PC-3 (cell line): ENCODE measurements around the gene HNRNPH2. TPM values are rescaled to one million over a fixed set of nuclear protein-coding genes. Genes with fewer than 3 reads are reported as not detected.

Source experiments
- ATAC-seq: fragments of 200-7000 bp; cut with Tn5 transposase; 2 replicates; pipeline ENCODE4 v1.9.1; 2020; ENCODE audit warnings: mild to moderate bottlenecking, moderate library complexity
- BruUV-seq: library from RNA; stranded (reverse); fragments of 400-500 nt; replicated peaks from 2 replicates; lab custom pipeline; 2021; lab: Mats Ljungman, UMichigan
- CTCF ChIA-PET: fragments of 300-600 bp; sonication (Branson Sonifier 250); formaldehyde crosslinking; loops from one replicate; lab custom pipeline; 2022; ENCODE audit warnings: antibody characterized with exemption; lab: Charles Lee
- POLR2A ChIA-PET: fragments of 300-600 bp; sonication (Branson Sonifier 250); formaldehyde crosslinking; loops from one replicate; lab custom pipeline; 2022; ENCODE audit warnings: antibody characterized with exemption; ENCODE audit not compliant: unreplicated experiment; lab: Charles Lee
- DNase-seq: peaks from one replicate; pipeline ENCODE4 v3.0.0-alpha.2; 2015
- H2AFZ ChIP-seq: fragments of 300-600 bp; sonication (generic); 2 replicates; pipeline ENCODE4 v1.6.0; 2016; ENCODE audit warnings: antibody characterized with exemption, low read length
- H3F3A ChIP-seq: fragments of 300-600 bp; sonication (generic); one replicate; pipeline ENCODE4 v1.6.0; 2017; ENCODE audit warnings: antibody characterized with exemption, low read length, control low read depth, mild to moderate bottlenecking; ENCODE audit not compliant: unreplicated experiment
- H3K27ac ChIP-seq: fragments of 300-600 bp; sonication (generic); 2 replicates; pipeline ENCODE4 v1.5.1; 2016; ENCODE audit warnings: mild to moderate bottlenecking, low read length
- H3K27me3 ChIP-seq: fragments of 300-600 bp; sonication (generic); 2 replicates; pipeline ENCODE4 v1.6.1; 2016; ENCODE audit warnings: low read length, mixed read lengths
- H3K36me3 ChIP-seq: fragments of 300-600 bp; sonication (generic); 2 replicates; pipeline ENCODE4 v1.6.1; 2016; ENCODE audit warnings: low read depth, mixed run types, low read length, mixed read lengths
- H3K4me1 ChIP-seq: fragments of 300-600 bp; sonication (generic); 2 replicates; pipeline ENCODE4 v1.5.1; 2016; ENCODE audit warnings: low read length; ENCODE audit not compliant: insufficient read depth
- H3K4me2 ChIP-seq: fragments of 300-600 bp; sonication (generic); 2 replicates; pipeline ENCODE4 v1.6.0; 2016; ENCODE audit warnings: low read length
- H3K4me3 ChIP-seq: fragments of 300-600 bp; sonication (generic); 2 replicates; pipeline ENCODE4 v1.5.1; 2016; ENCODE audit warnings: mild to moderate bottlenecking, low read length, mixed read lengths
- H3K79me2 ChIP-seq: fragments of 300-600 bp; sonication (generic); 2 replicates; pipeline ENCODE4 v1.6.1; 2017; ENCODE audit warnings: low read length, mixed read lengths
- H3K9ac ChIP-seq: fragments of 300-600 bp; sonication (generic); 2 replicates; pipeline ENCODE4 v1.6.0; 2016; ENCODE audit warnings: mild to moderate bottlenecking, low read length
- H3K9me2 ChIP-seq: fragments of 300-600 bp; sonication (generic); replicated peaks from 2 replicates; pipeline ENCODE4 v1.6.1; 2016; ENCODE audit warnings: mixed run types, low read length, mixed read lengths
- H3K9me3 ChIP-seq: fragments of 300-600 bp; sonication (generic); 2 replicates; pipeline ENCODE4 v1.6.1; 2016; ENCODE audit warnings: low read length, mixed read lengths
- H4K20me1 ChIP-seq: fragments of 300-600 bp; sonication (generic); 2 replicates; pipeline ENCODE4 v1.6.1; 2016; ENCODE audit warnings: low read length, mixed read lengths
- EZH2 ChIP-seq: fragments of 300-600 bp; sonication (generic); IDR thresholded peaks from one replicate; pipeline ENCODE4 v1.6.1; 2017; ENCODE audit warnings: antibody characterized with exemption, mild to moderate bottlenecking, low read length; ENCODE audit not compliant: unreplicated experiment
- EZH2phosphoT487 ChIP-seq: fragments of 300-600 bp; sonication (generic); IDR thresholded peaks from 2 replicates; pipeline ENCODE4 v1.6.1; 2018; ENCODE audit warnings: mild to moderate bottlenecking, antibody characterized with exemption, low read length, borderline replicate concordance
- intact Hi-C: fragments of 100-400 bp; cut with micrococcal nuclease; formaldehyde crosslinking; loops from 2 replicates; pipeline ENCODE4 v1.9.0; 2023
- total RNA-seq: library from RNA; depleted of rRNA; stranded (reverse); fragments of >200 nt; gene quantifications from 2 replicates; pipeline ENCODE4 v1.2.3, GENCODE V29; 2014
- TF ChIP-seq, protein P1 (sequence below): fragments of 300-600 bp; sonication (generic); conservative IDR thresholded peaks from 2 replicates; pipeline ENCODE4 v1.5.1; 2017; ENCODE audit warnings: antibody characterized with exemption, low read depth, mild to moderate bottlenecking, low read length

Gene HNRNPH2
- total RNA-seq, 1 experiment from 2014 or later: 54.8 TPM

DNA sequence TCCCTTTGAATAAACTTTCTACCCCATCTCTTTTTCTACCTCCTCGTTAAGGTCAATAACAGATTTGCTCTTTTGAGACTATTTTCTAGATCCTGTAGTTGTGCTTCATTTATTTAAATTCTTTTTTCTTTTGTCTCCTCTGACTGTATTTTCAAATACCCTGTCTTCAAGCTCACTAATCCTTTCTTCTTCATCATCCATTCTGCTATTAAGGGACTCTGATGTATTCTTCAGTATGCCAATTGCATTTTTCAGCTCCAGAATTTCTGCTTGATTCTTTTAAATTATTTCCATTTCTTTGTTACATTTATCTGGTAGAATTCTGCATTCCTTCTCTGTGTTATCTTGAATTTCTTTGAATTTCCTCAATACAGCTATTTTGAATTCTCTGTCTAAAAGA lies 41.3 kb downstream of the HNRNPH2 start:
- H2AFZ ChIP-seq: no peak overlapping the region
- TF ChIP-seq EZH2 (no peak), EZH2phosphoT487 (no peak)
- TF ChIP-seq, protein P1, sequence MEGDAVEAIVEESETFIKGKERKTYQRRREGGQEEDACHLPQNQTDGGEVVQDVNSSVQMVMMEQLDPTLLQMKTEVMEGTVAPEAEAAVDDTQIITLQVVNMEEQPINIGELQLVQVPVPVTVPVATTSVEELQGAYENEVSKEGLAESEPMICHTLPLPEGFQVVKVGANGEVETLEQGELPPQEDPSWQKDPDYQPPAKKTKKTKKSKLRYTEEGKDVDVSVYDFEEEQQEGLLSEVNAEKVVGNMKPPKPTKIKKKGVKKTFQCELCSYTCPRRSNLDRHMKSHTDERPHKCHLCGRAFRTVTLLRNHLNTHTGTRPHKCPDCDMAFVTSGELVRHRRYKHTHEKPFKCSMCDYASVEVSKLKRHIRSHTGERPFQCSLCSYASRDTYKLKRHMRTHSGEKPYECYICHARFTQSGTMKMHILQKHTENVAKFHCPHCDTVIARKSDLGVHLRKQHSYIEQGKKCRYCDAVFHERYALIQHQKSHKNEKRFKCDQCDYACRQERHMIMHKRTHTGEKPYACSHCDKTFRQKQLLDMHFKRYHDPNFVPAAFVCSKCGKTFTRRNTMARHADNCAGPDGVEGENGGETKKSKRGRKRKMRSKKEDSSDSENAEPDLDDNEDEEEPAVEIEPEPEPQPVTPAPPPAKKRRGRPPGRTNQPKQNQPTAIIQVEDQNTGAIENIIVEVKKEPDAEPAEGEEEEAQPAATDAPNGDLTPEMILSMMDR: no peak
- ChIA-PET CTCF (no interaction called here), POLR2A (no interaction called here)
- ATAC-seq (no peak), DNase-seq (no peak)
- no peak overlapping the region for H3K4me2 ChIP-seq
- H3K79me2 ChIP-seq: no peaks in the 10 kb centered on the region
- H3K9ac ChIP-seq: no peak overlapping the region
- intact Hi-C loops: no loop called here
- no peak overlapping the region for H3K27ac ChIP-seq
- H3K9me3 ChIP-seq: no peaks in the 10 kb centered on the region
- H3K27me3 ChIP-seq: peaks cover 3% of the 10 kb centered on the region; the same call in 1 of the 2 replicates
- H3K36me3 ChIP-seq: no peaks in the 10 kb centered on the region
- H3F3A ChIP-seq: no peaks in the 10 kb centered on the region
- H3K4me1 ChIP-seq: no peaks in the 10 kb centered on the region
- no peaks in the 10 kb centered on the region for H3K9me2 ChIP-seq
- no peaks in the 10 kb centered on the region for H4K20me1 ChIP-seq
- no TSS peak for BruUV-seq
- H3K4me3 ChIP-seq: no peak overlapping the region

DNA sequence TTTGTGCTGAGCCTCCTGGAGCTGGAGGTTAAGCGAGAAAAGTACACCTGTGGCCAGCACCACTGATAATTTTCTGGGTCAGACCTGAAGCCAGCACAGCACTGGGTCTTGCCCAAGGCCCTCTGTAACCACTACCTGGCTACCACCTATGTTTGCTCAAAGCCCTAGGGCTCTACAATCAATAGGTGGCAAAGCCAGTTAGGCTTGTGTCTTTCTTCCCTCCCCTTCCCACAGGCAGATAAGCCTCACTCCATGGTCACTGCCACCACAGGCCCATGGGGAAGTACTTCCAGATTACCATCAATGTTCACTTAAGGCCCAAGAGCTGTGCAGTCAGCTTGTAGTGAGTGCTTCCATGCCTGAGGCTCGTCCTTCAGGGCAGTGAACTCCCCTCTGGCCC lies 42.1 kb downstream of the HNRNPH2 start:
- Histone ChIP-seq H3K27me3 (peaks cover 3% of the 10 kb centered on the region; the same call in 1 of the 2 replicates), H3K27ac (no peak overlapping the region), H3K4me3 (no peak overlapping the region), H4K20me1 (no peaks in the 10 kb centered on the region), H3F3A (no peaks in the 10 kb centered on the region), H3K9me3 (no peaks in the 10 kb centered on the region), H3K9ac (no peak overlapping the region), H3K36me3 (no peaks in the 10 kb centered on the region), H3K4me1 (no peaks in the 10 kb centered on the region), H3K79me2 (no peaks in the 10 kb centered on the region), H2AFZ (no peak overlapping the region), H3K4me2 (no peak overlapping the region), H3K9me2 (no peaks in the 10 kb centered on the region)
- no peak for ATAC-seq
- POLR2A ChIA-PET: no interaction called here
- BruUV-seq: no TSS peak
- intact Hi-C loops: no loop called here
- CTCF ChIA-PET: no interaction called here
- TF ChIP-seq EZH2phosphoT487 (no peak), EZH2 (no peak)
- TF ChIP-seq, protein P1: no peak
- DNase-seq: no peak

DNA sequence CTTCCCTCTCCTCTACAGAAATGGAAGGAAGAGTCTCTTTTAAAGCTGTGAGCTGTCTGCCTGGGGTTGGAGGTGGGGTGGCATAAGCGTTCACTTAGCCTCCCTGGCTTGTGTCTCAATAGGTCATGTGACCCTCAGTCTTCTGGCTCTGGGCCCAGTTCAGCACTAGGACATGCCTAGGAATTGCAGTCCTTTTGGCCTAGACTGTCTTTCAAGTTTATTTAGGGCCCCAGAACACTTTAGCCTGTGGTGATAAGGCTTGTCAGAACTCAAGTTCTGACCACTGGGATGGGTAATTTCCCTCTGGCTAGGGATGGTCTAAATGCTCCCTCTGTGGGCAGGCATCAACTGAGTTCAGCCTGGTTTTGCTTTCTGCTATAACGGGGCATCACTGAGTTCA lies 42.9 kb downstream of the HNRNPH2 start:
- no peak overlapping the region for H3K4me3 ChIP-seq
- no peak overlapping the region for H3K27ac ChIP-seq
- no peaks in the 10 kb centered on the region for H3K36me3 ChIP-seq
- ATAC-seq (no peak), DNase-seq (no peak)
- intact Hi-C loops: no loop called here
- H2AFZ ChIP-seq: no peak overlapping the region
- peaks cover 3% of the 10 kb centered on the region; the same call in 1 of the 2 replicates for H3K27me3 ChIP-seq
- no peak overlapping the region for H3K4me2 ChIP-seq
- no peaks in the 10 kb centered on the region for H3K4me1 ChIP-seq
- H3F3A ChIP-seq: no peaks in the 10 kb centered on the region
- H3K9ac ChIP-seq: no peak overlapping the region
- no peaks in the 10 kb centered on the region for H3K79me2 ChIP-seq
- no peaks in the 10 kb centered on the region for H3K9me3 ChIP-seq
- H3K9me2 ChIP-seq: no peaks in the 10 kb centered on the region
- TF ChIP-seq EZH2phosphoT487 (no peak), EZH2 (no peak)
- TF ChIP-seq, protein P1: no peak
- ChIA-PET POLR2A (no interaction called here), CTCF (no interaction called here)
- no peaks in the 10 kb centered on the region for H4K20me1 ChIP-seq
- BruUV-seq: no TSS peak
